GM19328 (cell line): ENCODE results near the gene NRG3.

Source experiments
- ATAC-seq: cut with Tn5 transposase; IDR thresholded peaks from one replicate; pipeline ENCODE4 v1.9.1; 2021; ENCODE audit warnings: mild to moderate bottlenecking, moderate library complexity; ENCODE audit not compliant: unreplicated experiment

Gene NRG3

DNA sequence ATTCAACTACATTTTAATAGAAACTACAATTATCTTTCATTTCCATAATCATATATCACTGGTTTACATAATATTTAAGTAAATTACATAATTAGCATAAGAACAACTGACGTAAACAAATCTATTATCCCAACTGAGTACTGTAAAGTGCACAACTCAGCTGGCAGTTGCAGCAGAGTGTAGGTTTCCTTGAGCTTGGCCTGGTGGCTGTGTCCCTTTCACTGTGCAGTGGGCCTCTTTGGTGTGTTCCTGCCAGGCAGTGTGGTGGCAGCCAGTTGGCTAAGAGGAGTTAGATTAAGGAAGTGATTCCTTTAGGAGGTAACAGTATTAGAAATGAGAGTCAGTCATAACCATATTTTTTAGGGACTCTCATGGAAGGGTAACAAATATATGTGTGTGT lies 7.0 kb downstream of the NRG3 start:
- no peak for ATAC-seq

DNA sequence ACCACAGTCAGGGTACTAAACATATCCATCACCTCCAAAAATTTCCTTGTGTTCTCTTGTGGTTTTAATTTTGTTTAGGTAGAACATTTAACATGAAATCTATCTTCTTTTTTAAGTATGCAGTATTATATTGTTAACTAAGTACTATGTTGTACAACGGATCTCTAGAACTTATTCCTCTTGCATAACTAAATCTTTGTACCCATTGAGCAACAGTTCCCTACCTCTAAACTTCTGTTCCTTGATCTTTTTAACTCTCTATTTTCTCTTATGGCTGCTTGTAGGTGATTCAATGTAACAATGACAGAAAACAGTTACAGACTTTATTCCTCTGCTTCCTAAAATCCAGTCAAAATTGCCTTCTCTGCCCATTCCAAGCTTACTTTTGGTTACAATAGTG lies 9.9 kb downstream of the NRG3 start:
- no peak for ATAC-seq

GRCh38 chr10:81885491-81885890 lies 10.5 kb downstream of the NRG3 start:
- ATAC-seq: no peak

DNA sequence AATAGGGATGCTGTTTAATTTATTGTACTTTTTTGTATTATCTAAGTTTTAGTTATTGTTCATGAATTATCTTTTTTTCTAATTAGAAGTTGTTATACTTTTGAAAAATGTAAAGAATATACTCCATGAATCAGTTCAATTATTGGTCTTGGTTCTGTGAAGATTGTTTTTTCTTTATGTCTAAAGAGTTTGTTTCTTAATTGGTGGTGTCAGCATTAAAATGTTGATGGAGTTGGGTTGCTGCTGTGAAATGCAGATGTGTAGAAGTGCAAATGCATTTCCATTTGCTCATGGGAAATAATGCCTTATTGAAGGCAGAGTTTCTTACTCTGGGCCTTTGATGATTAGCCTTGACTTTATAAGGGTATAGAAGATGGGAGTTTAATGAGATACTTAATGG lies 11.9 kb downstream of the NRG3 start:
- no peak for ATAC-seq

DNA sequence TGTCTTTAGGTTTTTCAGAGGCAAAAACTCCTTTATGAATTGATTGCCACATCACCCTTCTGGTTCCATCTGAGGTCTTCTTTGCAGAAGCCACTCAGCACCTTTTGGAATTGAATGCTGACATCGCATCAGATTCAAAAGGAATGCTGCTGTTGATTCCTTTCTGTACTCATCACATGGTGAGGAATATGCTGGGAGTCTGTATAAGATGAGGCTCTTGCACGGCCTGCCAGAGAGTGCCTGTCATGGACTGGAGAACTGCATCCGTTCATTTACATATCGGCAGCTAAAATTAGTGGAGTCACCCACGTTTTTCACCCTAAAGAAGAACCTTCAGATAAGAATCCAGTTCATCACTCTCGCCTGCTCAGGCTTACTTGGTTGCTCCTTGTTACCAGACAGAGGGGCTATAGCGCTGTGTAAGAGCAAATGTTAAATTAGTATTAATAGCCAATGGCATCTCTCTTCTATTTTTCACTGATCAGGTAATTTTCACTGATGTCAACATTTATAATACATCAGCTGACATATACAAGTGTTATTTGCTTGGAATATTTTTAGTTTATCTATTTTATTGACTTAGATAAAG lies 14.3 kb downstream of the NRG3 start:
- ATAC-seq: no peak

DNA sequence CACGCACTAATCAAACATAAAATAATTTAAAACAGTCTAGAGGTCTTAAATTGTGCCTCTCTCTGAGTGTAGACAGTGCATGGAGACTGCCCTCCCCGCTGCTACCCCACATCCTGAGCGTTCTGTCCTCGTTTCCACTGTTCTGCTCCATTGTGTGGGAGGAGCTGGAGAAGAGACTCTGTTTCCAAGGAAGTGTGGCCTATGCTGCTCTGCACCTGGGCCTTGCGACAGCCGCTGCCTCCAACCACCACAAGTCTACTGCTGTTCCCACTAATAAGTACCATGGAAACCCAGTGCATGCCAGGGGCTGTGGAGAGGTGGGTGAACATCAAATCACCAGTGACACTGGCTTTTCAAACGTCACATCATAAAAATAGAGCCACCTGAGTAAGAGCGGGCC lies 19.6 kb downstream of the NRG3 start:
- ATAC-seq: no peak

DNA sequence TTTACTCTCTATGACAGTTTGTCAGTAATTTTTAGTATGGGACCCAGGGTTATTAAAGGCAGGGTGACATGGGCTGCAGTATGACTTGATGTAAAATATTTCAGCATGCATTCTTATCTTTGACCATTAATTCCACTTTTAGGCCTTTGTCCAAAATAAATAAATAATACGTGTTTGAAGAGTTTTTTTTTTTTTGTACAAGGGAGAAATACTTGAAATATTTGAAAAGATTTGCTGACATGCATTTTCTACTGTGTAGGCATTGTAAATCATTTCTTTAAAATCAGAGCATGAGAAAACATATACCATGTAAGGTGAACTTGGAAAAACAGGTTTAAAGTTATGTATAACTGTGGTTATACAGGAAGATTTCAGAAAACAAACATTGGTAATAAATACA lies 23.5 kb downstream of the NRG3 start:
- no peak for ATAC-seq

DNA sequence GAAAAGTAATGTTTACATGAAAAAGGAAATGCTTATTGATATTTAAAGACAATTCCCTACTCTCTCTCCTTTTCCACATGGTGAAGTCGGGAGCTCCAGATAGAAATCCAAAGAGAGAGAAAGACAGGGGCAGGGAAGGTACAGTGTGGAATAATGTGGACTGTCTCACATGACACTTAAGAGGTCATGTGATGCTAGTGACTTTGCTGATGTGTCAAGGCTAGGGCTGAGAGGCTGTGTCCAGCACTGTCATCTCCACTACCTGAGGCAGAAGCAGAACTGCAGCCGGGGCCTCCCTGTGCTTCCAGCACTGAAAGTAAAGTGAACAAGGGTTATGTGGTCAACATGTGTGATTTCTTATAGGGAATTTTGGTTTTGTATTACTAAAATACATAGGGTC lies 26.0 kb downstream of the NRG3 start:
- ATAC-seq: no peak

DNA sequence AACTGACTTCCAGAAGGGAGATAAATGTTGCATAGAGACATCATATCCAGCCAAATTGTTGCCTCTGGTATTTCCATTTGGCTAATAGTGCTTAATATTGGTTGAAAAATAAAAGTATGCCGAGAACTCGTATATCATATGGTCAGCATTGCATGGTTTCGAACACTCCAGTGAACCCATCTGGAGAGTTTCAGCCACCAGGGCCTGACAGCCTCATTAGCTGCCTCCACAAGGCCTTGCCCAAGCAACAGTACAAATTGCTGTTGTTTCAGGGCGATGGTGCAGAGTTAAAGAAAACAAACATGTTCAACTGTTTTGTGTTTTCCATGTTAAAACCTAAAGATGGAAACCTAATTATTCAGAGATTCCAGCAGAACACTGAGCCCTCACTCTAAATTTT lies 28.5 kb downstream of the NRG3 start:
- no peak for ATAC-seq

DNA sequence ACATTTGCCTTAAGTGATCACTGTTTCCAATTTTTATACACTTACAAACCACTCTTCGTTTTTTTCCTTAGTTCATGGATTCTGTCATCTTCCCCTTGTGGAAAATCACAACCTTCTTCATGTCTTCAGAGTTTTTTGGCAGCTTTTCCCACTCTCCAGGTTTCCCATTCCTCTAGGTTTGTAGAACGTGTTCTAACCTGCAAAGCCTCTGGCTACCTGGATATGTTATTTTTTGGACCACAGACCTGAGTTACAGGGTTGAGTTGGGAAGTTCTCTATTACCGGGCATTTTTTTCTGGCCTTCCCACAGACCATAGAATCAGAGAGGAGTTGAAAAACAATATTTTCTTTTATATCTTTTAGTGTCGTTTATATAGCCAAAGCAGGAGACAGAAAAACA lies 30.2 kb downstream of the NRG3 start:
- no peak for ATAC-seq

GRCh38 chr10:81909453-81909852 lies 34.5 kb downstream of the NRG3 start:
- ATAC-seq: no peak

- ATAC-seq: no peak
Measured at GRCh38 chr10:81911328-81911727, 36.3 kb downstream of the NRG3 start.

GRCh38 chr10:81914736-81915503 lies 39.9 kb downstream of the NRG3 start:
- ATAC-seq: no peak

GRCh38 chr10:81915504-81915897 lies 40.5 kb downstream of the NRG3 start:
- ATAC-seq: no peak

GRCh38 chr10:81917666-81918065 lies 42.7 kb downstream of the NRG3 start:
- ATAC-seq: no peak

GRCh38 chr10:81918766-81919165 lies 43.8 kb downstream of the NRG3 start:
- no peak for ATAC-seq

- ATAC-seq: no peak
Measured at GRCh38 chr10:81920213-81920829, 45.3 kb downstream of the NRG3 start.

DNA sequence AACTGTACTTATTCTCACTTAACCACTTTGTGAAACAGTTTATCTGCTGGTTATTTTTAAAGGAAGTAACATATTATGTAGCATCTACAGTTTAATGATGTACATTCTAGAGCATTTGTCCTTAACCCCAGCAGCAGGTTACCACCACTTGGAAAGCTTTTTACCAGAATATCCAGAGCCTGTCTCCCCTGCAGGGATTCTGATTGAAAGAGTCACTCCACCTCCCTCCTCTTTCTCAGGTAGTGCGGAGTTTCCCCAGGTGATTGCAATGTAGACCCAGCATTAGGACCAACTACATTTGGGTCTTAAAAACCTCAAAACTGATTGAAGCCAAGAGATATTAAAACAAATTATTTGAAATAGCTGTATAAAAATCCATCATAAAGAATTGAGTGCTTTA lies 53.1 kb downstream of the NRG3 start:
- ATAC-seq: no peak

- ATAC-seq: no peak
Measured at GRCh38 chr10:81943583-81943982, 68.6 kb downstream of the NRG3 start.

DNA sequence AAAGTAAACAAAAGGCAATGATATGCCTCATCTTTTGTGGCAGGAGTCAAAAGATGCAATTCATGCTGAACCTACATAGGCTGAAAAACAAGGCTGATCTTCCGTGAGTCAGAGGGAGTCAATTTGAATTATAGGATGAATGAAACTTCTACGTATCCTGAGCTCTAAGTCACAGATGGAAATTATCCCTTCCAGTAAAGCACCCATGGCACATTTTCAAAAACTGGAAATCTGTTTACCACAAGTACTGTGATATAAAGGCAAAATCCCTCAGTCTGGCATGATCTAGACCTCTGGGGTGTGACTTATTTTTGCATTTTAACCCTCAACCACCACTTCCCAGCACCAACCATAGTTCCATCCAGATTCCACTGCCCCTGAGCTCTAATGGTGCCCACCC lies 69.6 kb downstream of the NRG3 start:
- ATAC-seq: no peak

DNA sequence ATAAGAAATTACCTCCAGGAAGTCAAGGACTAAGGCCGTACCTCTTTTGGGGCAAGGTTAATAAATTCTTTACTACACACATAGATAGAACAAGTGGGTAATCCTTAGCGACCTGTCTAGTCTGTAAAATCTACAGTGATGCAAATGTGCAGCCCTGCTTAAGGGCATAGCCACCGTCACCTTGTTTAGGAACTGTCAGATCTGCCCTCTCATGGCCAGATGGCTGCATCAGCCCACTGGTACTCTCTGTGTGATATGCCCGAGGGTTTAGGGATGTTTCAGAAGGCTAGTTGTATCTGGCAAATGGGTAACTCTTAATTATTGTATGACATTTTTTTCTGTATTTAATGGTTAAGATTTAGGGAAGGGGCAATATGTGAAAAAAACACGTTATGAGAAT lies 74.3 kb downstream of the NRG3 start:
- no peak for ATAC-seq

- no peak for ATAC-seq
Measured at GRCh38 chr10:81950358-81950757, 75.4 kb downstream of the NRG3 start.
